ENCODE results near the gene TRIM56.
"Not testable (repeated sequence)": the region's sequence is repeated elsewhere in the genome, so short reads cannot be mapped to it uniquely, and the experiment has no call there.

Gene TRIM56

DNA sequence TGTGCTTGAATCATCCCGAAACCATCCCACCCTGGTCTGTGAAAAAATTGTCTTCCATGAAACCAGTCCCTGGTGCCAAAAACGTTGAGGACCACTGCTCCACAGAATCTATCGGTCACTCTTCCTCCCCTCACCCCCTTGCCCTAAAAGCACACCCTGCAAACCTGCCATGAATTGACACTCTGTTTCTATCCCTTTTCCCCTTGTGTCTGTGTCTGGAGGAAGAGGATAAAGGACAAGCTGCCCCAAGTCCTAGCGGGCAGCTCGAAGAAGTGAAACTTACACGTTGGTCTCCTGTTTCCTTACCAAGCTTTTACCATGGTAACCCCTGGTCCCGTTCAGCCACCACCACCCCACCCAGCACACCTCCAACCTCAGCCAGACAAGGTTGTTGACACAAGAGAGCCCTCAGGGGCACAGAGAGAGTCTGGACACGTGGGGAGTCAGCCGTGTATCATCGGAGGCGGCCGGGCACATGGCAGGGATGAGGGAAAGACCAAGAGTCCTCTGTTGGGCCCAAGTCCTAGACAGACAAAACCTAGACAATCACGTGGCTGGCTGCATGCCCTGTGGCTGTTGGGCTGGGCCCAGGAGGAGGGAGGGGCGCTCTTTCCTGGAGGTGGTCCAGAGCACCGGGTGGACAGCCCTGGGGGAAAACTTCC lies 40.8 kb downstream of the TRIM56 start:
- DNase-seq (ENCODE audit: low read depth), result peak; percentile 76
- H3K9me3 ChIP-seq (ENCODE audit: control insufficient read depth, low read length), result no peaks in the 10 kb centered on the region
- H3K36me3 ChIP-seq (ENCODE audit: control insufficient read depth, insufficient read depth, low read length, severe bottlenecking), result peaks cover 17% of the 10 kb centered on the region
- H3K27me3 ChIP-seq (replicated peaks; ENCODE audit: control insufficient read depth, insufficient read depth, low read length), result no peaks in the 10 kb centered on the region
- H3K4me3 ChIP-seq (ENCODE audit: low read length), result peak overlapping the region; percentile 86
- peaks cover 53% of the 10 kb centered on the region for H3K4me1 ChIP-seq (ENCODE audit: control insufficient read depth, insufficient read depth, low read length)
- H3K9ac ChIP-seq (ENCODE audit: low read length), result peak overlapping the region; percentile 88

DNA sequence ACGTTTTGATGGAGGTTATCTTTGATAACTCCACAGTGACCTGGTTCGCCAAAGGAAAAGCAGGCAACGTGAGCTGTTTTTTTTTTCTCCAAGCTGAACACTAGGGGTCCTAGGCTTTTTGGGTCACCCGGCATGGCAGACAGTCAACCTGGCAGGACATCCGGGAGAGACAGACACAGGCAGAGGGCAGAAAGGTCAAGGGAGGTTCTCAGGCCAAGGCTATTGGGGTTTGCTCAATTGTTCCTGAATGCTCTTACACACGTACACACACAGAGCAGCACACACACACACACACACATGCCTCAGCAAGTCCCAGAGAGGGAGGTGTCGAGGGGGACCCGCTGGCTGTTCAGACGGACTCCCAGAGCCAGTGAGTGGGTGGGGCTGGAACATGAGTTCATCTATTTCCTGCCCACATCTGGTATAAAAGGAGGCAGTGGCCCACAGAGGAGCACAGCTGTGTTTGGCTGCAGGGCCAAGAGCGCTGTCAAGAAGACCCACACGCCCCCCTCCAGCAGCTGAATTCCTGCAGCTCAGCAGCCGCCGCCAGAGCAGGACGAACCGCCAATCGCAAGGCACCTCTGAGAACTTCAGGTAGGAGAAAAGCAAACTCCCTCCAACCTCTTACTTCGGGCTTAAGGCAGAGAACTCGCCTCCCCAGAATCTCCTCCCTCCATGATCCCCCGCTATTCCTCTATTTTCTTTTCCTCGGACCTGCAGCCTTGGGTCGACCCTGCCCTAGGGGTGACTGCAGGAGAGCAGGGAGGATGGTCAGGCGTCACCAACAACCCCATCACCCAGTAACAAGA lies 41.6 kb downstream of the TRIM56 start, which contains the start of gene SERPINE1:
Gene SERPINE1 (plus strand): TSS at position 454 of the 809 bp plus-strand sequence. CDS start 1,290 bp downstream, outside the sequence.
- H3K4me3 ChIP-seq (ENCODE audit: low read length), result peak within 1 kb of the TSS; percentile 86
- peaks cover 50% of the 10 kb centered on the region for H3K4me1 ChIP-seq (ENCODE audit: control insufficient read depth, insufficient read depth, low read length)
- no peaks in the 10 kb centered on the region for H3K9me3 ChIP-seq (ENCODE audit: control insufficient read depth, low read length)
- H3K9ac ChIP-seq (ENCODE audit: low read length), result peak within 1 kb of the TSS; percentile 88
- peak; percentile 98 for DNase-seq (ENCODE audit: low read depth)
- no peaks in the 10 kb centered on the region for H3K27me3 ChIP-seq (replicated peaks; ENCODE audit: control insufficient read depth, insufficient read depth, low read length)
- H3K36me3 ChIP-seq (ENCODE audit: control insufficient read depth, insufficient read depth, low read length, severe bottlenecking), result peaks cover 23% of the 10 kb centered on the region

DNA sequence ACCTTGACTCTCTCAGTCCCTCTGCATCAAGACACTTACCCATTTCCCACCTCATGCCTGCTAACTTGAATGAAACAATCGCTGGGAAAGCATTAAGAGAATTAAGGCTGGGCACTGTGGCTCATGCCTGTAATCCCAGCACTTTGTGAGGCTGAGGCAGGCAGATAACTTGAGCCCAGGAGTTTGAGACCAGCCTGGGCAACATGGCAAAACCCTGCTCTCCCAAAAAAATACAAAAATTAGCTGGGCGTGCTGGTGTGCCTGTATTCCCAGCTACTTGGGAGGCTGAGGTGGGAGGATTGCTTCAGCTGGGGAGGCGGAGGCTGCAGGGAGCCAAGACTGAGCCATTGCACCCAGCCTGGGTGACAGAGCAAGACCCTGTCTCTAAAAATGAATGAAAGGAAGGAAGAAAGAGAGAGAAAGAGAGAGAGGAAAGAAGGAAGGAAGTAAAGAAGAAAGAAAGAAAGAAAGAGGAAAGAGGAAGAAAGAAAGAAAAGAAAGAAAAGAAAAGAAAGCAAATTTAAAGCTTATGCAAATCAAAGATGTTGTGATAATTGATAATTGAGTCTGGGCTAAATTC lies 42.3 kb downstream of the TRIM56 start:
- Histone ChIP-seq H3K4me3 (ENCODE audit: low read length) (peak overlapping the region; percentile 86), H3K36me3 (ENCODE audit: control insufficient read depth, insufficient read depth, low read length, severe bottlenecking) (peaks cover 29% of the 10 kb centered on the region), H3K9ac (ENCODE audit: low read length) (peak overlapping the region; percentile 88), H3K27me3 (replicated peaks; ENCODE audit: control insufficient read depth, insufficient read depth, low read length) (no peaks in the 10 kb centered on the region), H3K9me3 (ENCODE audit: control insufficient read depth, low read length) (no peaks in the 10 kb centered on the region), H3K4me1 (ENCODE audit: control insufficient read depth, insufficient read depth, low read length) (peaks cover 47% of the 10 kb centered on the region)
- DNase-seq (ENCODE audit: low read depth), result no peak

DNA sequence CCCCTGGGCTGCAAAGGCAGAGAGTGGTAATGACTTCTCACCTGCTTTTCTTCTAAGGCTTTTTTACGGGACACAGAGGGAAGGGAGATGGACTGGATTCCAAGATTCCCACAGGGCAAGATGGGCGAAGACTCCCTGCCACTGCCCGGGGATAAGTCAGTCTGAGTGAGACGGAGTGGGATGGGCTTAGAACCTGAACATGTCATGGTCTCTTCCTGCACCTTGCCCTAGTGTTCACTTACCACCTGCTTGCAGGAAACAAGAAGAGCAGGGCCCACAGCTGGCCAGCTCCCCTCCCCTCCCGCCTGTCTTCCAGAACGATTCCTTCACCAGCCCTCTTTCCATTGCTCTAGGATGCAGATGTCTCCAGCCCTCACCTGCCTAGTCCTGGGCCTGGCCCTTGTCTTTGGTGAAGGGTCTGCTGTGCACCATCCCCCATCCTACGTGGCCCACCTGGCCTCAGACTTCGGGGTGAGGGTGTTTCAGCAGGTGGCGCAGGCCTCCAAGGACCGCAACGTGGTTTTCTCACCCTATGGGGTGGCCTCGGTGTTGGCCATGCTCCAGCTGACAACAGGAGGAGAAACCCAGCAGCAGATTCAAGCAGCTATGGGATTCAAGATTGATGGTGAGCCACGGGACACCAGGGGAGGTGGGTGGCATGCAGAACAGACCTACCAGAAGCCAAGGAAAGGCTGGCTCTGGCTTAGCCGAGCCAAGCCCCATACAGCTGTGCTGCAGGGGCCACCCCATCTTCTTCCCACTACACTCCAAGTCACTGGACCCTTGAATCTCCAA lies 43.0 kb downstream of the TRIM56 start:
- H3K27me3 ChIP-seq (replicated peaks; ENCODE audit: control insufficient read depth, insufficient read depth, low read length), result no peaks in the 10 kb centered on the region
- no peaks in the 10 kb centered on the region for H3K9me3 ChIP-seq (ENCODE audit: control insufficient read depth, low read length)
- H3K4me1 ChIP-seq (ENCODE audit: control insufficient read depth, insufficient read depth, low read length), result peaks cover 40% of the 10 kb centered on the region
- H3K4me3 ChIP-seq (ENCODE audit: low read length), result peak overlapping the region; percentile 86
- peak overlapping the region; percentile 88 for H3K9ac ChIP-seq (ENCODE audit: low read length)
- peaks cover 36% of the 10 kb centered on the region for H3K36me3 ChIP-seq (ENCODE audit: control insufficient read depth, insufficient read depth, low read length, severe bottlenecking)
- DNase-seq (ENCODE audit: low read depth), result no peak

DNA sequence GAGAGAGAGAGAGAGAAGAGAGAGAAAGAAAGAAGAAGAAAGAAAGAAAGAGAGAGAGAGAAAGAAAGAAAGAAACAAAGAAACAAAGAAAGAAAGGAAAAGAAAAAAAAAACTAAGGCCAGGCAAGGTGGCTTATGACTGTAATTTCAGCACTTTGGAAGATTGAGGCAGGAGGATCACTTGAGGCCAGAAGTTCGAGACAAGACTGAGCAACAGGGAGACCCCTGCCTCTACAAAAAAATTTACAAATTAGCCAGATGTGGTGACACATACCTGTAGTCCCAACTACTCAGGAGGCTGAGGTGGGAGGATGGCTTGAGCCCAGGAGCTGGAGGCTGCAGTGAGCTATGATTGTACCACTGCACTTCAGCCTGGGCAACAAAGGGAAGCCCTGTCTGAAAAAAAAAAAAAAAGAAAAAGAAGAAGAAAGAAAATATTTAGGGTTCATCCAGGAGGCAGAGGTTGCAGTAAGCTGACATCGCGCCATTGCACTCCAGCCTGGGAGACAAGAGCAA lies 44.4 kb downstream of the TRIM56 start:
- Histone ChIP-seq H3K27me3 (replicated peaks; ENCODE audit: control insufficient read depth, insufficient read depth, low read length) (no peaks in the 10 kb centered on the region), H3K4me1 (ENCODE audit: control insufficient read depth, insufficient read depth, low read length) (peaks cover 41% of the 10 kb centered on the region), H3K9me3 (ENCODE audit: control insufficient read depth, low read length) (no peaks in the 10 kb centered on the region), H3K36me3 (ENCODE audit: control insufficient read depth, insufficient read depth, low read length, severe bottlenecking) (peaks cover 49% of the 10 kb centered on the region), H3K9ac (ENCODE audit: low read length) (peak overlapping the region; percentile 88), H3K4me3 (ENCODE audit: low read length) (peak overlapping the region; percentile 86)
- DNase-seq (ENCODE audit: low read depth), result no peak

DNA sequence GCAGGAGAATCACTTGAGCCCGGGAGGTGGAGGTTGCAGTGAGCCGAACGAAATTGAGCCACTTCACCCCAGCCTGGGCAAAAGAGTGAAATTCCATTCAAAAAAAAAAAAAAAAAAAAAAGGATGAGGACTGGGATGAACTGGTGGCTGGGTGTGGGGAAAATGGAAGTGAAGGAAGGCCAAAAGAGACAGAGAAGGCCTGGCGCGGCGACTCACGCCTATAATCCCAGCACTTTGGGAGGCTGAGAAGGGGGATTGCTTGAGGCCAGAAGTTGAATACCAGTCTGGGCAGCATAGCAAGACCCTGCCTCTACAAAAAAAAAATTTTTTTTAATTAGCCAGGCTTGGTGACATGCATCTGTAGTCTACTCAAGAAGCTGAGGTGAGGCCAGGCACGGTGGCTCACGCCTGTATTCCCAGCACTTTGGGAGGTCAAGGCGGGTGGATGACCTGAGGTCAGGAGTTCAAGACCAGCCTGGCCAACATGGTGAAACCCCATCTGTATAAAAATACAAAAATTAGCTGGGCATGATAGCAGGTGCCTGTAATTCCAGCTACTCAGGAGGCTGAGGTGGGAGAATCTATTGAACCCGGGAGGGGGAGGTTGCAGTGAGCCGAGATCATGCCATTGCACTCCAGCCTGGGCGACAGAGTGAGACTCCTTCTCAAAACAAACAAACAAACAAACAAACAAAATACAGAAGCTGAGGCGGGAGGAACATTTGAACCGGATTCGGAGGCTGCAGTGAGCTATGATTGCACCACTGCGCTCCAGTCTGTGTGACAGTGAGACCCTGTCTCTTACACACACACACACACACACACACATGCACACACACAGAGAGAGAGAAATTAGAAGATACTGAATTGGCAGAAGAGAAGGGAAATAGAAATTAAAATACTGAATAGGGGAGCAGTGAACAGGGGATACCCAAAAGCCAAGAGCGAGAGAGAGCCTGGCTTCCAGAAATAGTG lies 47.6 kb downstream of the TRIM56 start:
- not testable (repeated sequence) for H3K9me3 ChIP-seq (ENCODE audit: control insufficient read depth, low read length); DNase-seq (ENCODE audit: low read depth); H3K27me3 ChIP-seq (replicated peaks; ENCODE audit: control insufficient read depth, insufficient read depth, low read length); H3K4me3 ChIP-seq (ENCODE audit: low read length)
- Histone ChIP-seq H3K9ac (ENCODE audit: low read length) (peak overlapping the region; percentile 24), H3K36me3 (ENCODE audit: control insufficient read depth, insufficient read depth, low read length, severe bottlenecking) (peaks cover 75% of the 10 kb centered on the region), H3K4me1 (ENCODE audit: control insufficient read depth, insufficient read depth, low read length) (peaks cover 38% of the 10 kb centered on the region)

DNA sequence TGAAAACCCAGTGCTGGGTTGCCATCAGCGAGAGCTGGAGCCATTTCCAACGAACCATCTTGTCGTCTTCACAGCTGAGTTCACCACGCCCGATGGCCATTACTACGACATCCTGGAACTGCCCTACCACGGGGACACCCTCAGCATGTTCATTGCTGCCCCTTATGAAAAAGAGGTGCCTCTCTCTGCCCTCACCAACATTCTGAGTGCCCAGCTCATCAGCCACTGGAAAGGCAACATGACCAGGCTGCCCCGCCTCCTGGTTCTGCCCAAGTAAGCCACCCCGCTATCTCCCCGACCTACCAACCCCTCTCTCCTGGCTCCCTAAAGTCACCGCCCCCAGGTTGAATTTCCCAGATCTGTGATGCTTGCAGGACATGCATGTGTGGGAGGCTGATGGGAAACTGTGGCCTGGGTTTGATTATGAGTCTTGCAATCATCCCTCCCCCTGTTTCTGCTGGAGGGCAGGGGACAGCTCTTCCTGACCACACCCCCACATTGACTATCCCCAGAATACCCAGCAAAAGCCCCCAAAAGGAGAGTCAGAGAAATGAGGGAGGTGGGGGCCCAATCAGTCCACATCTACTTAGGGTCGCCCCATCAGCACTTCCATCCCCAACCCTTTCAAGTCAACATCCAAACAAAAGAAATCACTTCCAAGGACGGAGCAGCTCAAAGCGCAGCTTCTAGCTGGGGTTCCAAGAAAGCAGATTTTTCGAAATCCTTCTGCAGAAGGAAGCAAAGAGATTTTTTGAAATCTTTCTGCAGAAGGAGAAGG lies 48.5 kb downstream of the TRIM56 start:
- Histone ChIP-seq H3K36me3 (ENCODE audit: control insufficient read depth, insufficient read depth, low read length, severe bottlenecking) (peaks cover 72% of the 10 kb centered on the region), H3K9ac (ENCODE audit: low read length) (peak overlapping the region; percentile 24), H3K4me3 (ENCODE audit: low read length) (no peak overlapping the region), H3K4me1 (ENCODE audit: control insufficient read depth, insufficient read depth, low read length) (peaks cover 37% of the 10 kb centered on the region), H3K9me3 (ENCODE audit: control insufficient read depth, low read length) (no peaks in the 10 kb centered on the region), H3K27me3 (replicated peaks; ENCODE audit: control insufficient read depth, insufficient read depth, low read length) (no peaks in the 10 kb centered on the region)
- no peak for DNase-seq (ENCODE audit: low read depth)

DNA sequence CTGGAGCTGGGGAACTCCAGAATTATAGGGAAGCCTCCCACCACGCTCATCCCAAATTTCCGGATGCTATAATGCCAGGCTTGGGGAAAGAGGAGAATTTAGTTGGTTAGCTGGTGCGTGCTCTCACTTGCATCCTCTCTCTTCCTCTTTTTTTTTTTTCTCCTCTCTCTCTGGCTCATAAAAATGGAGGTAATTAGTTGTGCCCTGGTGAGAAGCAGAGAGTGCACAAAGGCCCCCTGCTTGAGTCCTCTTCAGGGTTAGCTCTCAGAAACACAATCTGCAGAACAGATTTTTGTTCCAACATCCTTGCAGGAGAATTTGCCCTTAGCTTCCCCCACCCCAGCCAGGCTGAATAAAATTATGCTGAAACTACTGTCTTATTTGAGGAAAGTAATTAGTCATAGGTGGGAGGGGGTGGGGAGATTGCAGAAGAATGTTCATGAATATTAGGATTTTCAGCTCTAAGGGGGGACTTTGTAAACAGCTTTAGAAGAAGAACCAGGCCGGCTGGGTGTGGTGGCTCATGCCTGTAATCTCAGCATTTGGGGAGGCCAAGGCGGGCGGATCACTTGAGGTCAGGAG lies 49.2 kb downstream of the TRIM56 start:
- Histone ChIP-seq H3K4me3 (ENCODE audit: low read length) (no peak overlapping the region), H3K4me1 (ENCODE audit: control insufficient read depth, insufficient read depth, low read length) (peaks cover 37% of the 10 kb centered on the region)

DNA sequence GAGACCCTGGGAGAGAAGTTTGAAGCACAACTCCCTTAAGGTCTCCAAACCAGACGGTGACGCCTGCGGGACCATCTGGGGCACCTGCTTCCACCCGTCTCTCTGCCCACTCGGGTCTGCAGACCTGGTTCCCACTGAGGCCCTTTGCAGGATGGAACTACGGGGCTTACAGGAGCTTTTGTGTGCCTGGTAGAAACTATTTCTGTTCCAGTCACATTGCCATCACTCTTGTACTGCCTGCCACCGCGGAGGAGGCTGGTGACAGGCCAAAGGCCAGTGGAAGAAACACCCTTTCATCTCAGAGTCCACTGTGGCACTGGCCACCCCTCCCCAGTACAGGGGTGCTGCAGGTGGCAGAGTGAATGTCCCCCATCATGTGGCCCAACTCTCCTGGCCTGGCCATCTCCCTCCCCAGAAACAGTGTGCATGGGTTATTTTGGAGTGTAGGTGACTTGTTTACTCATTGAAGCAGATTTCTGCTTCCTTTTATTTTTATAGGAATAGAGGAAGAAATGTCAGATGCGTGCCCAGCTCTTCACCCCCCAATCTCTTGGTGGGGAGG lies 52.5 kb downstream of the TRIM56 start:
- H3K9ac ChIP-seq (ENCODE audit: low read length), result peak overlapping the region; percentile 78
- peaks cover 30% of the 10 kb centered on the region for H3K4me1 ChIP-seq (ENCODE audit: control insufficient read depth, insufficient read depth, low read length)
- H3K36me3 ChIP-seq (ENCODE audit: control insufficient read depth, insufficient read depth, low read length, severe bottlenecking), result peaks cover 47% of the 10 kb centered on the region
- no peaks in the 10 kb centered on the region for H3K27me3 ChIP-seq (replicated peaks; ENCODE audit: control insufficient read depth, insufficient read depth, low read length)
- no peak for DNase-seq (ENCODE audit: low read depth)
- H3K9me3 ChIP-seq (ENCODE audit: control insufficient read depth, low read length), result no peaks in the 10 kb centered on the region
- peak overlapping the region; percentile 41 for H3K4me3 ChIP-seq (ENCODE audit: low read length)

More for the DNA sequence above, 49.2 kb downstream of the TRIM56 start:
- DNase-seq (ENCODE audit: low read depth), result no peak
- Histone ChIP-seq H3K9ac (ENCODE audit: low read length) (peak overlapping the region; percentile 24), H3K27me3 (replicated peaks; ENCODE audit: control insufficient read depth, insufficient read depth, low read length) (no peaks in the 10 kb centered on the region), H3K36me3 (ENCODE audit: control insufficient read depth, insufficient read depth, low read length, severe bottlenecking) (peaks cover 72% of the 10 kb centered on the region), H3K9me3 (ENCODE audit: control insufficient read depth, low read length) (no peaks in the 10 kb centered on the region)

All from adipocyte (in vitro differentiated cells).